HG02588 (cell line): ENCODE data around the gene ANKRD44.

ENCODE experiments used
- ATAC-seq: cut with Tn5 transposase; IDR thresholded peaks from one replicate; pipeline ENCODE4 v1.9.1; 2021; ENCODE audit warnings: mild to moderate bottlenecking, moderate library complexity; ENCODE audit not compliant: unreplicated experiment

The ANKRD44 gene

DNA sequence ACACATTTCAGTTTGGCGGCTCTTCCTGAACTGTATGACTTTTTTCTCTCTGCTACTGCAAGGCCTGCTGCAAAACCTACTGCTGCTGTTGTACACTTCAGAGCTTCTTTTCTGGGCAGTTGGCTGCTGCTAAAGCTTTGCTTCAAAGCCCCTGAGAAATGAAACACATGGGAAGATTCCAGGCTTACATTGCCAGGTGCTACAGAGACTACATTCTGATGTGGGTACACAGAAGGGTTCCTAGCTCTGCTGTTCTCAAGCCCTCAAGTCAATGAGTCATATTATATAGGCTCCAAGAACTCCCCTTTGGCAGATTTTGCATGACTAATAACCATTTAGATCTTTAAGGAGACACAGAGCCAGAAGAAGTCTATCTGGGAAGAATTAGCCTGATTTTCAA, 371.2 kb downstream of the ANKRD44 start:
- no peak for ATAC-seq
